Endodermal cell (in vitro differentiated cells): ENCODE measurements around the gene ZKSCAN1. TPM values are rescaled to one million over a fixed set of nuclear protein-coding genes. Genes with fewer than 3 reads are reported as not detected.

ENCODE experiments used
- DNase-seq: peaks from one replicate; pipeline ENCODE4 v3.0.0-alpha.2; 2017
- H3K27ac ChIP-seq: 2 replicates; pipeline ENCODE4 v1.5.1; 2013; ENCODE audit warnings: mild to moderate bottlenecking, low read depth, low read length, moderate library complexity
- H3K27me3 ChIP-seq: 2 replicates; pipeline ENCODE4 v1.6.1; 2013; ENCODE audit warnings: mild to moderate bottlenecking, low read length, moderate library complexity; ENCODE audit not compliant: insufficient read depth, control insufficient read depth, poor library complexity, severe bottlenecking
- H3K36me3 ChIP-seq: 2 replicates; pipeline ENCODE4 v1.7.0; 2013; ENCODE audit warnings: mild to moderate bottlenecking, low read length, moderate library complexity; ENCODE audit not compliant: control insufficient read depth, insufficient read depth
- H3K4me1 ChIP-seq: one replicate; pipeline ENCODE4 v1.7.0; 2013; ENCODE audit warnings: low read length; ENCODE audit not compliant: control insufficient read depth, insufficient read depth
- H3K4me3 ChIP-seq: 2 replicates; pipeline ENCODE4 v1.5.1; 2013; ENCODE audit warnings: mild to moderate bottlenecking, low read length, moderate library complexity
- H3K9ac ChIP-seq: 2 replicates; pipeline ENCODE4 v1.6.1; 2013; ENCODE audit warnings: mild to moderate bottlenecking, low read length, moderate library complexity; ENCODE audit not compliant: poor library complexity, severe bottlenecking; ENCODE audit errors: extremely low read depth
- H3K9me3 ChIP-seq: 2 replicates; pipeline ENCODE4 v1.6.1; 2013; ENCODE audit warnings: mild to moderate bottlenecking, low read length, moderate library complexity; ENCODE audit not compliant: control insufficient read depth
- H3K27ac Mint-ChIP-seq: 2 replicates; pipeline ENCODE4 v1.8.0; 2020; ENCODE audit warnings: mixed read lengths
- H3K27me3 Mint-ChIP-seq: 2 replicates; pipeline ENCODE4 v1.8.0; 2021; ENCODE audit warnings: mild to moderate bottlenecking, mixed read lengths; ENCODE audit not compliant: insufficient read depth
- H3K36me3 Mint-ChIP-seq: 2 replicates; pipeline ENCODE4 v1.8.0; 2020; ENCODE audit warnings: low read depth, mixed read lengths
- H3K4me1 Mint-ChIP-seq: 2 replicates; pipeline ENCODE4 v1.8.0; 2020; ENCODE audit warnings: mixed read lengths
- H3K4me3 Mint-ChIP-seq: 2 replicates; pipeline ENCODE4 v1.8.0; 2020; ENCODE audit warnings: mild to moderate bottlenecking, moderate library complexity, mixed read lengths
- H3K9me3 Mint-ChIP-seq: 2 replicates; pipeline ENCODE4 v1.8.0; 2020; ENCODE audit warnings: mild to moderate bottlenecking, mixed read lengths
- WGBS, 2 experiments: methylation state at CpG; one replicate each; pipeline versions ENCODE4 v1.1.5 to v1.1.7; 2013; ENCODE audit warnings: missing lambda C conversion rate in 2 of 2, mixed read lengths in 1 of 2; ENCODE audit not compliant: insufficient coverage in 1 of 2, insufficient read length in 1 of 2; 5-methylcytosine and 5-hydroxymethylcytosine counted together
- total RNA-seq, 2 donors: library from RNA; stranded (reverse); fragmentation: NEBNext Ultra II Directional in 1 of 2; extraction: Animal tissue kit (Norgen Biotek cat#: 25700) in 1 of 2; gene quantifications; 2 replicates in 1 of 2; 3 replicates in 1 of 2; pipeline ENCODE4 v1.2.1, GENCODE V29; 2021
- TF ChIP-seq, protein P1 (sequence below): fragments of 200-600 bp; sonication (generic); conservative IDR thresholded peaks from 2 replicates; pipeline ENCODE4 v1.5.0; 2021; ENCODE audit warnings: antibody characterized with exemption, mild to moderate bottlenecking

Gene ZKSCAN1
- total RNA-seq, 2 donors from 2014 or later = 57.1 to 68.0 TPM

GRCh38 chr7:99997545-99998137, 17.8 kb upstream of the ZKSCAN1 start:
- peak; percentile 86 for DNase-seq
- H3K9me3 Mint-ChIP-seq = no peaks in the 10 kb centered on the region
- peak overlapping the region; percentile 79 for H3K27ac Mint-ChIP-seq
- peaks cover 2% of the 10 kb centered on the region for H3K27me3 Mint-ChIP-seq
- Histone ChIP-seq H3K4me3 (no peak overlapping the region), H3K4me1 (no peaks in the 10 kb centered on the region), H3K36me3 (no peaks in the 10 kb centered on the region), H3K27me3 (no peaks in the 10 kb centered on the region), H3K9ac (no peak overlapping the region), H3K27ac (no peak overlapping the region), H3K9me3 (no peaks in the 10 kb centered on the region)
- H3K4me1 Mint-ChIP-seq = peaks cover 2% of the 10 kb centered on the region
- peak overlapping the region; percentile 49 for H3K4me3 Mint-ChIP-seq
- TF ChIP-seq, protein P1, sequence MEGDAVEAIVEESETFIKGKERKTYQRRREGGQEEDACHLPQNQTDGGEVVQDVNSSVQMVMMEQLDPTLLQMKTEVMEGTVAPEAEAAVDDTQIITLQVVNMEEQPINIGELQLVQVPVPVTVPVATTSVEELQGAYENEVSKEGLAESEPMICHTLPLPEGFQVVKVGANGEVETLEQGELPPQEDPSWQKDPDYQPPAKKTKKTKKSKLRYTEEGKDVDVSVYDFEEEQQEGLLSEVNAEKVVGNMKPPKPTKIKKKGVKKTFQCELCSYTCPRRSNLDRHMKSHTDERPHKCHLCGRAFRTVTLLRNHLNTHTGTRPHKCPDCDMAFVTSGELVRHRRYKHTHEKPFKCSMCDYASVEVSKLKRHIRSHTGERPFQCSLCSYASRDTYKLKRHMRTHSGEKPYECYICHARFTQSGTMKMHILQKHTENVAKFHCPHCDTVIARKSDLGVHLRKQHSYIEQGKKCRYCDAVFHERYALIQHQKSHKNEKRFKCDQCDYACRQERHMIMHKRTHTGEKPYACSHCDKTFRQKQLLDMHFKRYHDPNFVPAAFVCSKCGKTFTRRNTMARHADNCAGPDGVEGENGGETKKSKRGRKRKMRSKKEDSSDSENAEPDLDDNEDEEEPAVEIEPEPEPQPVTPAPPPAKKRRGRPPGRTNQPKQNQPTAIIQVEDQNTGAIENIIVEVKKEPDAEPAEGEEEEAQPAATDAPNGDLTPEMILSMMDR = peak; percentile 54
- no peaks in the 10 kb centered on the region for H3K36me3 Mint-ChIP-seq
- 87 to 90% methylated on average over 27 to 35 of the region's 35 CpGs for WGBS, 2 experiments

- 91% methylated on average over 10 to 13 of the region's 13 CpGs for WGBS, 2 experiments
- Histone ChIP-seq H3K27ac (no peak overlapping the region), H3K36me3 (no peaks in the 10 kb centered on the region), H3K9me3 (no peaks in the 10 kb centered on the region), H3K27me3 (no peaks in the 10 kb centered on the region), H3K4me1 (no peaks in the 10 kb centered on the region), H3K9ac (no peak overlapping the region), H3K4me3 (no peak overlapping the region)
- Mint-ChIP-seq H3K4me1 (peaks cover 14% of the 10 kb centered on the region), H3K4me3 (no peak overlapping the region), H3K9me3 (no peaks in the 10 kb centered on the region), H3K27me3 (peaks cover 2% of the 10 kb centered on the region), H3K36me3 (no peaks in the 10 kb centered on the region), H3K27ac (no peak overlapping the region)
- DNase-seq = no peak
- TF ChIP-seq, protein P1 = no peak
These were observed 15.2 kb upstream of the ZKSCAN1 start for GRCh38 chr7:100000239-100000638.

DNA sequence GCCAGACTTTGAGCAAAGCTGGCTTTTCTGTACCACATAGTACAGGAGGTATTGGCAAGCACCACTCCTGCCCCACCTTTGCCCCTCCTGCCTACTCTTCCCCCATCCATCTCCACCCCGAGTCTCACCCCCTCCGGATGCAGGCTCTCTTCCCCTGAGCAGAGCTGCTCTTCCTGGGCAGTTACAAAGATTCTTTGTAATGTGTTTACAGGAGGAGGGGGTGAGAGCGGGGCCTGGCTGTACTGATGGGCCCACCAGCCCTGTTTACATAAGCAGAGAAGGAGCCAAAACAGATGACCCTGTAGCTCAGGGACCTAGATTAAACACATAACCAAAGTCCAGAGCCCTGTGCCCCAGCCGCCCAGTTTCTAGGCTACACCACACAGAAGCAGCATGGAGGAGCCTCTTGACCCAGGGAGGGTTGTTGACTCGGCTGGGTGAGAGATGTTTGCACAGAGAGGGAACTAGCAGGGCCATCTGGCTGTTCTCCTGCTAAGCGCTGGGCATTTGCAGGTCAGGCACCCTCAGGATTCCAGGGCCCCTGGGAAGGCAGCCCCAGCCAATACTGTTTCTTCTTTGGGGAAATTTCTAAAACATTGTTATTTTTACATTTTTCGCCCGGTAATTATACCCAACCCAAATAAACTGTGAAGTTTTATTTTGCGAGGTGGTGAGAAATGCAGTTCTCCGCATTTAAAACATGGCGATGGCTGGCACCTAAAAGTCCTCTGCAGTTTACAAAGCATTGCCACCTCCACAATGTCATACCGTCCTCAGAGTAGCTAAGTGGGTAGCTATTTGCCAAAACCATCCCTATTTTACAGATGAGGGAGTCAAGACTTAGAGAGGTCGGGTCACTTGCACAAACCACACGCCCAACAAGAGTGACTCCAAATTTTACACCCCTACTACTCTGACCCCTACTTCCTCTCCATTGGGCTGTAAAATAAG, 11.4 kb upstream of the ZKSCAN1 start:
- DNase-seq = peak; percentile 70
- no peak overlapping the region for H3K9ac ChIP-seq
- no peaks in the 10 kb centered on the region for H3K4me1 ChIP-seq
- H3K27me3 Mint-ChIP-seq = no peaks in the 10 kb centered on the region
- TF ChIP-seq, protein P1 = no peak
- H3K36me3 Mint-ChIP-seq = no peaks in the 10 kb centered on the region
- no peaks in the 10 kb centered on the region for H3K9me3 Mint-ChIP-seq
- WGBS, 2 experiments = 60 to 71% methylated on average over 2 to 14 of the region's 14 CpGs
- H3K4me3 Mint-ChIP-seq = peak overlapping the region; percentile 12
- no peaks in the 10 kb centered on the region for H3K9me3 ChIP-seq
- H3K27ac Mint-ChIP-seq = peak overlapping the region; percentile 84
- no peaks in the 10 kb centered on the region for H3K27me3 ChIP-seq
- no peak overlapping the region for H3K27ac ChIP-seq
- no peaks in the 10 kb centered on the region for H3K36me3 ChIP-seq
- no peak overlapping the region for H3K4me3 ChIP-seq
- peaks cover 11% of the 10 kb centered on the region for H3K4me1 Mint-ChIP-seq
